Measurements from ENCODE around the gene DDT.

Gene DDT

DNA sequence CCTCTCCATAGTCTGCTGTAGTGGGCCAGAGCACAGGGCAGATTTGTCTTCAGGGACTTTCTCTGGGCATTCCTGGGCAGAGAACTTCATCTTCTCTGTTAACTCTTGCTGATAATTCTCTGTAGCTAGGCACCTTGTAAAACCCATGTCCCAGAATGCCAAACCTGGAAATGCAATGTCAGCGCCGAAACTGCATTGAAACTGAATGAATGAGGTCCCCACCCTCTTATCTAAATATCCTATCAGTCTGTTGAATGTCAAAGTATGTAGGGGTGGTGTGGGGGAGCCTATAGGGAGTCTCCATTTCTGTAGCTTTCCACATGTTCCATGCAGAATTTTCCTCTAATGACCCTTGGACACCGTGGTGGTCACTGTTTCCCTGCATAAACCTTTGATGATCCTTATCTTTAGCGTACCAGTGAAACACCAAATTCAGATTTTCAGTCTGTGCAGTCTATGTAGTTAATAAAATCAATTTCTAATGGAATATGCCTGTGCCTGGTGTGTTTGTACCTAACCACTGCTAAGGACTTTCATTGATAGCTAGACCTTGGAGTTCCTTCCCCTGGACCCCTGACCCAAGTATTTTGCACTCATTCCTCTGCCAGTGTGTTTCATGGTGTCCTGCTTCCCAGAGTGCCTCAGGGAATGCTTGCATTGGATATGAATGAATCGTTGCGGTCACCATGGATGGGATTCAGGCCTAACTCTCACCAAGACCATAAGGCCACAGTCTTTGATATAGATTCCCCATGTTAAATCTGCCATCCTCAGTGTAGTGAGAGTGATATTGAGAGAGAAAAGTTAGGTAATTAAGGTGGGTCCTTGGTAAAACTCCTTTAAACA, 34.4 kb upstream of the DDT start:
- ChIA-PET POLR2A (no interaction called here), CTCF (interaction anchor here (2.3 to 3.0 kb wide), 2 partner anchors 18 to 29 kb away, joined by 7 to 10 read pairs; no protein-coding TSS in a partner anchor)
- no peak for DNase-seq (ENCODE audit: extremely low spot score)
- TF ChIP-seq, protein P1, sequence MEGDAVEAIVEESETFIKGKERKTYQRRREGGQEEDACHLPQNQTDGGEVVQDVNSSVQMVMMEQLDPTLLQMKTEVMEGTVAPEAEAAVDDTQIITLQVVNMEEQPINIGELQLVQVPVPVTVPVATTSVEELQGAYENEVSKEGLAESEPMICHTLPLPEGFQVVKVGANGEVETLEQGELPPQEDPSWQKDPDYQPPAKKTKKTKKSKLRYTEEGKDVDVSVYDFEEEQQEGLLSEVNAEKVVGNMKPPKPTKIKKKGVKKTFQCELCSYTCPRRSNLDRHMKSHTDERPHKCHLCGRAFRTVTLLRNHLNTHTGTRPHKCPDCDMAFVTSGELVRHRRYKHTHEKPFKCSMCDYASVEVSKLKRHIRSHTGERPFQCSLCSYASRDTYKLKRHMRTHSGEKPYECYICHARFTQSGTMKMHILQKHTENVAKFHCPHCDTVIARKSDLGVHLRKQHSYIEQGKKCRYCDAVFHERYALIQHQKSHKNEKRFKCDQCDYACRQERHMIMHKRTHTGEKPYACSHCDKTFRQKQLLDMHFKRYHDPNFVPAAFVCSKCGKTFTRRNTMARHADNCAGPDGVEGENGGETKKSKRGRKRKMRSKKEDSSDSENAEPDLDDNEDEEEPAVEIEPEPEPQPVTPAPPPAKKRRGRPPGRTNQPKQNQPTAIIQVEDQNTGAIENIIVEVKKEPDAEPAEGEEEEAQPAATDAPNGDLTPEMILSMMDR (IDR thresholded peaks at IDR 0.05; ENCODE audit: control extremely low read depth, extremely low read depth, low read depth, missing control alignments), result no peak

- POLR2A ChIA-PET, result no interaction called here
- peak; percentile 9 for DNase-seq (ENCODE audit: extremely low spot score)
- CTCF ChIA-PET, result no interaction called here
- TF ChIP-seq, protein P1 (IDR thresholded peaks at IDR 0.05; ENCODE audit: control extremely low read depth, extremely low read depth, low read depth, missing control alignments), result no peak
Observed at GRCh38 chr22:24008022-24008283, 33.7 kb upstream of the DDT start.

DNA sequence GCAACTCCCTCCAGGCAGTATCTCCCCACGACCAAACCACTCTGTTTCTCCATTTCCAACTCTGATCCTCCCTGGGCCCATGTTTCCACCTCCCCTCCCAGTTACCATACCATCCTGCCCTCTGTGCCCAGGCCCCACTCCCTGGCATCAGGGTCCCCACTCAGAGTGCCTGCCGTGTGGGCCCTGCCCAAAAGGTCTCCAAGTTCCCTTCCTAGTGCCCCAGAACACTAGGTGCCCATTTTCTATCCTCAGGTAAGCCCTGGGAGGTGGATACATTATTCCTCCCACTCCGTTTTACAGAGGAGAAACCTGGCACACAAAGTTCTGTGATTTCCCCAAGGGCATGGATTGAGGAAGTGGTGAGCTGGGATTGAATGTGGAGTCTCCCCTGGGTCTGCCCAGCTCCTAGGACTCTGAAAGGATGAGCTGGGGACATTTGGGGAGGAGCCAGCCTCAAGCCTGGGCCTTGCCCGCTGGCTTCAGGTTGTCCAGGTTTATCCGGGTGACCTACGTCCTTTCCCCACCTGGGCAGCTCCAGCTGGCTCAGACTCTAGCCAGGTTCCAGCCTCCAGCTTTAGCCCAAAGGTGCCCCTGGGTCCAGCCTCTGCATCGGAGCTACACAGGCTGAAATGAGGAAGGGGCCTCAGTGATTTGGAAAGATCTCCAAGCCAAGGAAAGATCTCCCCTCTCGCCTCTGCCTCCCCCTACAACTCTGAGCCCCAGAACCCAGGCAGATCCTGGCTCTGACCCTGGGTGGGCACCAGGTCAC, 33.2 kb upstream of the DDT start:
- peak; percentile 8 for DNase-seq (ENCODE audit: extremely low spot score)
- TF ChIP-seq, protein P1 (IDR thresholded peaks at IDR 0.05; ENCODE audit: control extremely low read depth, extremely low read depth, low read depth, missing control alignments), result no peak
- ChIA-PET POLR2A (no interaction called here), CTCF (no interaction called here)

GRCh38 chr22:24006914-24007214, 32.6 kb upstream of the DDT start:
- ChIA-PET POLR2A (no interaction called here), CTCF (interaction anchor here (1.8 kb wide), 1 partner anchor 224 kb away, joined by 5 read pairs; no protein-coding TSS in a partner anchor)
- DNase-seq (ENCODE audit: extremely low spot score), result peak; percentile 9
- TF ChIP-seq, protein P1 (IDR thresholded peaks at IDR 0.05; ENCODE audit: control extremely low read depth, extremely low read depth, low read depth, missing control alignments), result no peak

DNA sequence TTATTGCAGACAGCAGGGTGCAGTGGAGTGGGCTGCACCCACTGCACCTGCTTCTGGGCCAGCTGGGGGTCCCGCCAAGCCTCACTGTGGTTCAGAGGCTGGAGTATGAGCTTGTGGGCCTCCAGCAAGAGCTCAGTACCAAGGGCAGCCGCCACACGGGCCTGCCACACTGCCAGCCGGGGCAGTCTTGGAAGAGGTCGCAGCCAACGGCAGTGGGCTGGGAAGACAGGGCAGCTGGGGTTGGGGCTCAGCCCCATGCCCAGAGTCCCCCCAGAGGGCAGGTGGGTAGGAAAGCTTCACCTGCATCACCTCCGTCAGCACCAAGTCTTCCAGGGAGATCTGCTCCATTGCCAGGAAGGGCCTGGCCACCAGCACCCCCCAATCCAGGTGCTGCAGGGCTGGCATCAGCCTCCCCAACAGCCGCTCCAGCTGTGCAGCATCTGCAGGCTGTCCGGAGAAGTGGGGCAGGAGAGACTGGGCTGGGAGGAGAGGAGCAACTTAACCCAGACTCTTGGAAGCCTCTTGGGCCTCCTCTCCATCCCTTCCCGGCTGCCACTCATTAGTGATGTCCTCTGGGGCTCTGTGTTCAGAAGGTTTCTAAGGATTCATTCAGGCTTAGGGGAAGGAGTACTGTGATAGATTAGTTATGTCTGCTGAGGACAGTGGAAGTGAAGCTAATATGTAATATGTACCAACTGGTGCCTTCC, 32.1 kb upstream of the DDT start:
- ChIA-PET POLR2A (no interaction called here), CTCF (interaction anchor here (1.8 kb wide), 1 partner anchor 225 kb away, joined by 5 read pairs; no protein-coding TSS in a partner anchor)
- DNase-seq (ENCODE audit: extremely low spot score), result peak; percentile 18
- TF ChIP-seq, protein P1 (IDR thresholded peaks at IDR 0.05; ENCODE audit: control extremely low read depth, extremely low read depth, low read depth, missing control alignments), result no peak

- POLR2A ChIA-PET, result no interaction called here
- CTCF ChIA-PET, result interaction anchor here (1.0 to 1.8 kb wide), 2 partner anchors 32 to 226 kb away, joined by 3 to 5 read pairs; no protein-coding TSS in a partner anchor
- no peak for DNase-seq (ENCODE audit: extremely low spot score)
Observed at GRCh38 chr22:24005201-24005600, 31.0 kb upstream of the DDT start, which contains the start of gene GSTT4. TSS of gene GSTT4 (minus strand) at chr22:24005453. CDS start at chr22:24005356, 97 bp downstream.

More at GRCh38 chr22:24005201-24005600, 31.0 kb upstream of the DDT start, which contains the start of gene GSTT4:
- TF ChIP-seq, protein P1 (IDR thresholded peaks at IDR 0.05; ENCODE audit: control extremely low read depth, extremely low read depth, low read depth, missing control alignments), result no peak
